Sigmoid colon (tissue), 4 donors: Measurements from ENCODE around the gene TMEM95.

Experiments used
- CTCF ChIP-seq, 4 experiments: fragments of 450-650 bp in 3 of 4; fragments of 200-600 bp in 1 of 4; IDR thresholded peaks; one replicate each; pipeline ENCODE4 v1.5.1; 2016 to 2019; ENCODE audit warnings: antibody characterized with exemption in 4 of 4, mild to moderate bottlenecking in 3 of 4, moderate library complexity in 2 of 4
- POLR2A ChIP-seq, 2 donors: fragments of 450-650 bp; IDR thresholded peaks; one replicate each; pipeline ENCODE4 v1.6.1; 2016; ENCODE audit warnings: antibody characterized with exemption in 2 of 2, mild to moderate bottlenecking in 2 of 2, moderate library complexity in 2 of 2
- POLR2AphosphoS5 ChIP-seq, 4 donors: sonication (generic); formaldehyde crosslinking; IDR thresholded peaks; one replicate each; pipeline ENCODE4 v1.6.1; 2017; ENCODE audit warnings: antibody characterized with exemption in 4 of 4

- TF ChIP-seq POLR2AphosphoS5 (IDR thresholded peaks at IDR 0.05) (no peak), CTCF (IDR thresholded peaks at IDR 0.05) (no peak), POLR2A (IDR thresholded peaks at IDR 0.05) (no peak)
Measured at GRCh38 chr17:7391307-7391706, 36.4 kb downstream of the TMEM95 start.
